NB4 (cell line): ENCODE results near the gene MYO18A.

Experiments used
- CTCF ChIP-seq: IDR thresholded peaks from one replicate; pipeline ENCODE4 v1.5.1; 2012; ENCODE audit warnings: low read depth, low read length
- POLR2A ChIP-seq: IDR thresholded peaks from 2 replicates; pipeline ENCODE4 v1.6.1; 2011; ENCODE audit warnings: mild to moderate bottlenecking; ENCODE audit not compliant: insufficient read length; ENCODE audit errors: extremely low read depth

GRCh38 chr17:29115435-29115834, 64.8 kb downstream of the MYO18A start:
- no peak for TF ChIP-seq CTCF
- no peak for TF ChIP-seq POLR2A
